ENCODE measurements around the gene KCNA4. TPM values are rescaled to one million over a fixed set of nuclear protein-coding genes. Genes with fewer than 3 reads are reported as not detected.

The KCNA4 gene
- total and polyA plus RNA-seq, 2 donors (not counting 3 experiments of a cell fraction or from before 2014, with no cell fraction given) = not detected

GRCh38 chr11:29989174-29989970 is 27.5 kb downstream of the KCNA4 start:
- H3K36me3 ChIP-seq (ENCODE audit: control insufficient read depth in 2 of 2, extremely low read depth in 1 of 2, insufficient read depth in 2 of 2, low read length in 2 of 2) = no peaks in the 10 kb centered on the region
- H3K79me2 ChIP-seq (ENCODE audit: control insufficient read depth, insufficient read depth, low read length) = no peaks in the 10 kb centered on the region
- intact Hi-C loops (cut with micrococcal nuclease) (no loop called here), dilution Hi-C loops (cut with MboI; ENCODE audit: extremely low pct_ligation_motif_present, low sequenced_read_pairs) (no loop called here)
- H3K27me3 ChIP-seq (ENCODE audit: control insufficient read depth in 2 of 2, insufficient read depth in 2 of 2, low read length in 2 of 2) = no peaks in the 10 kb centered on the region
- H3K9me3 ChIP-seq (replicated peaks; ENCODE audit: control insufficient read depth, insufficient read depth, low read length) = peaks cover 1% of the 10 kb centered on the region
- BruUV-seq (replicated peaks) = no TSS peak
- TF ChIP-seq POLR2AphosphoS5 (IDR thresholded peaks at IDR 0.05; ENCODE audit: insufficient read depth, low read depth, low read length) (no peak), FOS (IDR thresholded peaks at IDR 0.05; ENCODE audit: borderline replicate concordance, insufficient read depth, low read length) (no peak), GATA2 (IDR thresholded peaks at IDR 0.05; ENCODE audit: insufficient read depth, insufficient read length, low read depth, low read length) (no peak), CTCF (IDR thresholded peaks at IDR 0.05; ENCODE audit: extremely low read depth in 1 of 2, insufficient read depth in 1 of 2, low read depth in 1 of 2, low read length in 2 of 2) (no peak), MAX (IDR thresholded peaks at IDR 0.05; ENCODE audit: insufficient read depth, insufficient read length) (no peak), EZH2 (IDR thresholded peaks at IDR 0.05; ENCODE audit: borderline replicate concordance, low read depth, low read length, severe bottlenecking) (no peak), MYC (IDR thresholded peaks at IDR 0.05; ENCODE audit: low read depth, low read length) (no peak)
- no peaks in the 10 kb centered on the region for H3K9me1 ChIP-seq (replicated peaks; ENCODE audit: control insufficient read depth, extremely low read depth, insufficient read depth, low read length)
- no peak overlapping the region for H3K27ac ChIP-seq (ENCODE audit: insufficient read depth, low read depth, low read length)
- no peak for DNase-seq (ENCODE audit: low read depth, low spot score)
- CTCF ChIA-PET = no interaction called here
- FAIRE-seq = no peak
- H4K20me1 ChIP-seq (replicated peaks; ENCODE audit: control insufficient read depth, extremely low read depth, insufficient read depth, low read length) = no peaks in the 10 kb centered on the region
- no peak overlapping the region for H3K9ac ChIP-seq (replicated peaks; ENCODE audit: extremely low read depth, insufficient read depth, low read length)
- no peak overlapping the region for H3K4me3 ChIP-seq (replicated peaks in 1 of 3; ENCODE audit: insufficient read depth in 1 of 3, low read depth in 1 of 3, low read length in 3 of 3)
- H3K4me1 ChIP-seq (ENCODE audit: control insufficient read depth, extremely low read depth, insufficient read depth, low read length) = no peaks in the 10 kb centered on the region
- no peak overlapping the region for H2AFZ ChIP-seq (ENCODE audit: low read depth, low read length)
- POLR2A ChIA-PET = no interaction called here
- no peak overlapping the region for H3K4me2 ChIP-seq (ENCODE audit: insufficient read depth, low read length)

Measured in endothelial cell of umbilical vein (primary cell).